Colonic mucosa (tissue), 4 donors: ENCODE results near the gene AGFG1. TPM values are rescaled to one million over a fixed set of nuclear protein-coding genes. Genes with fewer than 3 reads are reported as not detected.
A peak's percentile ranks its signal among the peaks of the same experiment; 100 is the strongest.

Experiments used
- DNase-seq: peaks from one replicate; pipeline ENCODE4 v3.0.0-alpha.2; 2020
- H3K27ac ChIP-seq: fragments of 200-600 bp; one replicate; pipeline ENCODE4 v1.8.0; 2021
- H3K27me3 ChIP-seq: fragments of 200-600 bp; one replicate; pipeline ENCODE4 v1.8.0; 2021
- H3K36me3 ChIP-seq: fragments of 200-600 bp; one replicate; pipeline ENCODE4 v1.8.0; 2021
- H3K4me1 ChIP-seq: fragments of 200-600 bp; one replicate; pipeline ENCODE4 v1.8.0; 2021; ENCODE audit warnings: mild to moderate bottlenecking
- H3K4me3 ChIP-seq: fragments of 200-600 bp; one replicate; pipeline ENCODE4 v1.8.0; 2021
- H3K9ac ChIP-seq, 2 donors: one replicate each; pipeline ENCODE4 v1.7.0; 2013; ENCODE audit warnings: control low read depth in 2 of 2, low read depth in 2 of 2, low read length in 2 of 2
- H3K9me3 ChIP-seq: fragments of 200-600 bp; one replicate; pipeline ENCODE4 v1.8.0; 2021
- intact Hi-C: fragments of 100-400 bp; cut with DNase I; formaldehyde crosslinking; loops from one replicate; pipeline ENCODE4 v1.14.1; 2022
- total RNA-seq, 2 donors: library from RNA; stranded (reverse); fragmentation: NEBNext Ultra II Directional in 1 of 2; extraction: Animal tissue kit (Norgen Biotek cat#: 25700) in 1 of 2; gene quantifications; one replicate each; pipeline ENCODE4 v1.2.1, GENCODE V29; 2021
- TF ChIP-seq, protein P1 (sequence below): fragments of 200-600 bp; IDR thresholded peaks from one replicate; pipeline ENCODE4 v1.8.0; 2022; ENCODE audit warnings: antibody characterized with exemption, mild to moderate bottlenecking
- donor health status: healthy.
- donor health status: DM: no; HTN: no; CAD: no.
- donor health status: DM: no; HTN: no; CAD: no.

AGFG1 gene
- total RNA-seq, 2 donors from 2014 or later: 83.3 to 101 TPM

DNA sequence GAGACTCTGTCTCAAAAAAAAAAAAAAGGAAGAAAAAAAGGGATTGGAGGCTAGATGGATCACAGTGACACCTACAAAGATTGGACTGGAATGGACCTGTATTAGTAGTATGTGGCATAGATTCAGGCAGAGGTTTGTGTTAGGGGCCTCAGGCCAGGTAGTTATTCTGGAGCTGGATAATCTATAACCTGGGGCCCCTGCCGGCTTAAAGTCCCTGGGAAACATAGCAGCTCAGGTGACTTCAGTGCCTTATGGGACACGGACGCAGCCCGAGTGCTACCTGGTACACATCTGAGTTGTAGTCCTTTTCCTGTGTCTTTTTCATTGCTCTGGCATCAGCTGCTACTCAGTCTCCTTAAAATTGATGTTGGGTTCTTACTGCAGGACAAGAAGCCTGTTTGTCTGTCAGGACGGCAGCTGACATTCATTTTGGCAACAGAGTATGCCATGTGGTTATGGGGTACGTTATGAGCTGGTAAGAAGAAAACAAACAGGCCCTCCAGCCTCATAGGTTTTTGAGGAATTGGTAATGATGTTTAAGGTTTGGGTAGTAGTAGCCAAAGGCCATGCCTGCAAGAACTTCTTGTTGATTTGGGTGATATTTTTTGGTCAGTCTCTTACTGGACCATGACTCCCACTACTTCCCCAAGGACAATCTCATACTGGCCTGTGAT is 27.8 kb downstream of the AGFG1 start:
- Histone ChIP-seq H3K9me3 (no peaks in the 10 kb centered on the region), H3K4me3 (no peak overlapping the region), H3K4me1 (peaks cover 12% of the 10 kb centered on the region), H3K27me3 (no peaks in the 10 kb centered on the region), H3K27ac (no peak overlapping the region), H3K36me3 (no peaks in the 10 kb centered on the region), H3K9ac (no peak overlapping the region)
- no peak for DNase-seq
- TF ChIP-seq, protein P1, sequence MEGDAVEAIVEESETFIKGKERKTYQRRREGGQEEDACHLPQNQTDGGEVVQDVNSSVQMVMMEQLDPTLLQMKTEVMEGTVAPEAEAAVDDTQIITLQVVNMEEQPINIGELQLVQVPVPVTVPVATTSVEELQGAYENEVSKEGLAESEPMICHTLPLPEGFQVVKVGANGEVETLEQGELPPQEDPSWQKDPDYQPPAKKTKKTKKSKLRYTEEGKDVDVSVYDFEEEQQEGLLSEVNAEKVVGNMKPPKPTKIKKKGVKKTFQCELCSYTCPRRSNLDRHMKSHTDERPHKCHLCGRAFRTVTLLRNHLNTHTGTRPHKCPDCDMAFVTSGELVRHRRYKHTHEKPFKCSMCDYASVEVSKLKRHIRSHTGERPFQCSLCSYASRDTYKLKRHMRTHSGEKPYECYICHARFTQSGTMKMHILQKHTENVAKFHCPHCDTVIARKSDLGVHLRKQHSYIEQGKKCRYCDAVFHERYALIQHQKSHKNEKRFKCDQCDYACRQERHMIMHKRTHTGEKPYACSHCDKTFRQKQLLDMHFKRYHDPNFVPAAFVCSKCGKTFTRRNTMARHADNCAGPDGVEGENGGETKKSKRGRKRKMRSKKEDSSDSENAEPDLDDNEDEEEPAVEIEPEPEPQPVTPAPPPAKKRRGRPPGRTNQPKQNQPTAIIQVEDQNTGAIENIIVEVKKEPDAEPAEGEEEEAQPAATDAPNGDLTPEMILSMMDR: no peak
- intact Hi-C loops: no loop called here

DNA sequence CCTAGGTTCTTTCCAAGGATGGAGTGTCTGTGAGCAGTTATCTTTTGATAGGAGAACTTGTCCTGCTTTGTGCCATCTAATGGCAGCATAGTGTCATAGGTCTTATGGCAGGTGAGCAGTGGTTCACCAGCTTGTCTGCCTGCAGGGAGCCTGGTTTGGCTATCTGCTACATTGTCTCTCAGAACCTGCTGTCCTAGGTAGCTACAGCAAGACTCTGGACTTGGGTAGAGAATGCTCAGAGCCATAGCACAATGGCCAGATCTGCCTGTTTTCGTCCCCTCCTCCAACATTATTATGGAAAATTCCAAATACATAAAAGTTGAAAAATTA is 28.3 kb downstream of the AGFG1 start:
- TF ChIP-seq, protein P1: no peak
- H3K9me3 ChIP-seq: no peaks in the 10 kb centered on the region
- H3K36me3 ChIP-seq: no peaks in the 10 kb centered on the region
- peaks cover 13% of the 10 kb centered on the region for H3K4me1 ChIP-seq
- no peak overlapping the region for H3K4me3 ChIP-seq
- no peaks in the 10 kb centered on the region for H3K27me3 ChIP-seq
- intact Hi-C loops: no loop called here
- no peak for DNase-seq
- H3K27ac ChIP-seq: no peak overlapping the region
- H3K9ac ChIP-seq: no peak overlapping the region

DNA sequence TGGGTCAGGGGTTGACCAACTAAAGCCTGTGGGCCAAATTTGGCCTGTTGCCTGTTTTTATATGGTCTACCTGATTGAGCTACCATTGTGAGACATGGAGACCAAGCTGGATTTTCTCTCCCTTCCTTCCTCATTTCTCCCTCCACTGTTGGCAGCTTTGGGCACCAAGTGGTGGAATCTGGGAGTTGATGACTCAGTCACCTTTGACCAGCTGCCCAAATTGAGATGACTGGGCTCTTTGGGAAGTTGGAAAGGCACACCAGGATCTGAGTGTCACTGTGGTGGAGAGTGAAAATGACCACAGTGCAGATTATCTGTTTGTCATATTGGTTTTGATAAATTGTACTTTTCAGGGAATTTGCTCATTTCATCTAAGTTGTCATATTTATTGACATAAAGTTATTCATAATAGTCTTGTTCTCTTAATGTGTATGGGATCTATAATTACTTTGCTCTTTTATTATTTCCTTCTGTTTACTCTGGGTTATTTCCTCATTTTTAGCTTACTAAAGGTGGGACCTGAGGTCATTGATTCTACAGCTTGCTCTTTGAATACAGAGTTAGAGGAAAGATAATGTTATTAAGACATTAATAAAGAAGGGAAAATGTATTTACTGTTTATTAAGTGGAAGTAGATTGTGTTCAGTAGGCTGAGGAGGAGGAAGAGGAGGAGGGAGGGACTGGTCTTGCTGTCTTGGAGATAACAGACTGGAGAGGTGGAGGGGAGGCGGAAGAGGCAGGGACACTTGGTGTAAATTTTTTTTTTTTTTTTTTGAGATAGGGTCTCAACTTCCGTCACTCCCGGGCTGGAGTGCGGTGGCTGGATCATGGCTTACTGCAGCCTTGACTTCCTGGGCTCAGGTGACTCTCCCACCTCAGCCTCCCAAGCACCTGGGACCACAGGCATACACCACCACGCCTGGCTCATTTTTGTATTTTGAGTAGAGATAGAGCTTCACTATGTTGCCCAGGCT is 31.8 kb downstream of the AGFG1 start:
- Histone ChIP-seq H3K4me1 (peaks cover 31% of the 10 kb centered on the region), H3K36me3 (no peaks in the 10 kb centered on the region), H3K9ac (no peak overlapping the region), H3K27me3 (no peaks in the 10 kb centered on the region), H3K27ac (peak overlapping the region; percentile 41), H3K9me3 (no peaks in the 10 kb centered on the region), H3K4me3 (no peak overlapping the region)
- TF ChIP-seq, protein P1: no peak
- intact Hi-C loops: no loop called here
- peak; percentile 72 for DNase-seq

DNA sequence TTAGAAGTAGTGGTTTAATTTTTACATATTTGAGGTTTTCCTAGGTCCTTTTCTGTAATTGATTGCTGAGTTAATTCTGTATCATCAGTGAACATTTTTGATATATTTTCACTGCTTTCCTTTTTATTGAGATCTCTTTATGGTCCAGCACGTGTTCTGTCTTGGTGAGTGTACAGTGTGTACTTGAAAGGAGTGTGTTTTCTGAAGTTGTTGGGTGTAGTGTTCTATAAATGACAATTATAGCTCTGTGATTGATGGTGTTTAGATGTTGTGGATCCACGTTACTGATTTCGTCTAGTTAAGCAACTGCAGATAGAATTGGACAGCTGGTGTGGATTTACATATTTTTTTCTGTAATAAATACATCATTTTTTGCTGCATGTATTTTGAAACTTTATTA is 32.7 kb downstream of the AGFG1 start:
- TF ChIP-seq, protein P1: no peak
- Histone ChIP-seq H3K4me3 (no peak overlapping the region), H3K27me3 (no peaks in the 10 kb centered on the region), H3K9me3 (no peaks in the 10 kb centered on the region), H3K27ac (no peak overlapping the region), H3K4me1 (peaks cover 36% of the 10 kb centered on the region), H3K9ac (no peak overlapping the region), H3K36me3 (no peaks in the 10 kb centered on the region)
- DNase-seq: no peak
- intact Hi-C loops: no loop called here

DNA sequence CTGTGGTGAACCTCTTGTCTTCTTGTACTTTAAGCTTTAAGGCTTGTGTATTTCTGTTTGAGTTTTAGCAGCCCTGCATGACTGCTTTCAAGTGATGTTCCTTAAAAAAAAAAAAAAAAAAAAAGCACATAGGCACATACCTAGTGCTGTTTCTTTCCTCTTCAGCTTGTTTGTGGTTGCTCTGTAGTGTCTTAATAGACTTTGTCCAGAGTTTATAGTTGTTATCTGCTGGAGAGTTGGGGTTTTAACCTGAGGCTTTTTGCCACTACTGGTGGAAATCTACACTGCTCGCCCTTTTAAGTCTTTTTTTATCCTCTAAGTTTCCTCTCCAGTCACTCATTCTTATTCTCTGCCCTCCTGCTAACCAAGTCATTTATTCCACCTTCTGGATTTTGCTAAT is 34.5 kb downstream of the AGFG1 start:
- Histone ChIP-seq H3K4me1 (peaks cover 52% of the 10 kb centered on the region), H3K36me3 (no peaks in the 10 kb centered on the region), H3K9me3 (no peaks in the 10 kb centered on the region), H3K4me3 (no peak overlapping the region), H3K27ac (peak overlapping the region; percentile 9), H3K27me3 (no peaks in the 10 kb centered on the region), H3K9ac (no peak overlapping the region)
- no peak for DNase-seq
- intact Hi-C loops: no loop called here
- TF ChIP-seq, protein P1: no peak
